ENCODE results near the gene TRABD2B.

The TRABD2B gene

GRCh38 chr1:47783638-47784496, 213.3 kb downstream of the TRABD2B start:
- Histone ChIP-seq H3K9ac (no peak overlapping the region), H3K4me3 (no peak overlapping the region), H3K4me2 (no peak overlapping the region), H3K9me3 (replicated peaks in 1 of 11) (no peaks in the 10 kb centered on the region), H3K4me1 (no peaks in the 10 kb centered on the region), H4K20me1 (no peaks in the 10 kb centered on the region), H3K36me3 (no peaks in the 10 kb centered on the region), H3K27ac (no peak overlapping the region), H3K27me3 (no peaks in the 10 kb centered on the region)
- no peak for TF ChIP-seq Cebpa-rat (IDR thresholded peaks at IDR 0.05)

- H3K4me1 ChIP-seq = no peaks in the 10 kb centered on the region
- no peak overlapping the region for H3K27ac ChIP-seq
- TF ChIP-seq Cebpa-rat (IDR thresholded peaks at IDR 0.05) = no peak
- no peaks in the 10 kb centered on the region for H3K36me3 ChIP-seq
- no peak overlapping the region for H3K4me3 ChIP-seq
- no peaks in the 10 kb centered on the region for H3K27me3 ChIP-seq
- H3K9me3 ChIP-seq (replicated peaks in 1 of 11) = no peaks in the 10 kb centered on the region
- H4K20me1 ChIP-seq = no peaks in the 10 kb centered on the region
- H3K4me2 ChIP-seq = no peak overlapping the region
- no peak overlapping the region for H3K9ac ChIP-seq
Observed at GRCh38 chr1:47782414-47783166, 214.6 kb downstream of the TRABD2B start.

GRCh38 chr1:47781171-47781959, 215.8 kb downstream of the TRABD2B start:
- Histone ChIP-seq H3K4me2 (no peak overlapping the region), H3K27me3 (no peaks in the 10 kb centered on the region), H3K9me3 (replicated peaks in 1 of 11) (no peaks in the 10 kb centered on the region), H3K4me3 (no peak overlapping the region), H3K27ac (no peak overlapping the region), H3K4me1 (peaks cover 0 to 10% (median 8%) of the 10 kb centered on the region in 10 experiments; a peak in 13 of 20 replicates), H3K9ac (no peak overlapping the region), H3K36me3 (no peaks in the 10 kb centered on the region), H4K20me1 (no peaks in the 10 kb centered on the region)
- no peak; a peak in 1 of 22 replicates for TF ChIP-seq Cebpa-rat (IDR thresholded peaks at IDR 0.05)

- H3K9ac ChIP-seq = no peak overlapping the region
- H3K27me3 ChIP-seq = no peaks in the 10 kb centered on the region
- peaks cover 0 to 13% (median 9%) of the 10 kb centered on the region in 10 experiments; a peak in 13 of 20 replicates for H3K4me1 ChIP-seq
- no peak overlapping the region for H3K4me2 ChIP-seq
- H3K9me3 ChIP-seq (replicated peaks in 1 of 11) = no peaks in the 10 kb centered on the region
- H4K20me1 ChIP-seq = no peaks in the 10 kb centered on the region
- no peak overlapping the region for H3K27ac ChIP-seq
- no peak overlapping the region for H3K4me3 ChIP-seq
- no peaks in the 10 kb centered on the region for H3K36me3 ChIP-seq
- no peak for TF ChIP-seq Cebpa-rat (IDR thresholded peaks at IDR 0.05)
Observed at GRCh38 chr1:47780469-47780995, 216.7 kb downstream of the TRABD2B start.

- Histone ChIP-seq H3K9me3 (replicated peaks in 1 of 11) (no peaks in the 10 kb centered on the region), H4K20me1 (no peaks in the 10 kb centered on the region), H3K4me1 (peaks cover 0 to 13% (median 9%) of the 10 kb centered on the region in 10 experiments; a peak in 13 of 20 replicates), H3K36me3 (no peaks in the 10 kb centered on the region), H3K9ac (no peak overlapping the region), H3K4me3 (no peak overlapping the region), H3K27me3 (no peaks in the 10 kb centered on the region), H3K27ac (no peak overlapping the region), H3K4me2 (no peak overlapping the region)
- TF ChIP-seq Cebpa-rat (IDR thresholded peaks at IDR 0.05) = no peak
Observed at GRCh38 chr1:47779613-47780012, 217.6 kb downstream of the TRABD2B start.

- Histone ChIP-seq H3K36me3 (no peaks in the 10 kb centered on the region), H4K20me1 (no peaks in the 10 kb centered on the region), H3K4me1 (peaks cover 0 to 13% (median 9%) of the 10 kb centered on the region in 10 experiments; a peak in 13 of 20 replicates), H3K9me3 (replicated peaks in 1 of 11) (peaks cover 0 to 7% (median 0%) of the 10 kb centered on the region in 11 experiments; a peak in 4 of 22 replicates), H3K4me2 (no peak overlapping the region), H3K27me3 (no peaks in the 10 kb centered on the region), H3K9ac (no peak overlapping the region), H3K27ac (no peak overlapping the region), H3K4me3 (no peak overlapping the region)
- no peak for TF ChIP-seq Cebpa-rat (IDR thresholded peaks at IDR 0.05)
Observed at GRCh38 chr1:47778280-47778679, 218.9 kb downstream of the TRABD2B start.

GRCh38 chr1:47777322-47777721, 219.9 kb downstream of the TRABD2B start:
- Histone ChIP-seq H3K27me3 (no peaks in the 10 kb centered on the region), H3K4me1 (peaks cover 0 to 13% (median 9%) of the 10 kb centered on the region in 10 experiments; a peak in 13 of 20 replicates), H3K9ac (no peak overlapping the region), H3K36me3 (no peaks in the 10 kb centered on the region), H3K4me2 (peak overlapping the region in 5 of 11 experiments; percentile 10 to 54 (median 49); a peak in 5 of 22 replicates), H3K27ac (no peak overlapping the region), H3K4me3 (no peak overlapping the region), H3K9me3 (replicated peaks in 1 of 11) (peaks cover 0 to 11% (median 0%) of the 10 kb centered on the region in 11 experiments; a peak in 4 of 22 replicates), H4K20me1 (no peaks in the 10 kb centered on the region)
- TF ChIP-seq Cebpa-rat (IDR thresholded peaks at IDR 0.05) = no peak

- Histone ChIP-seq H3K27ac (no peak overlapping the region), H3K9ac (peak overlapping the region in 2 of 11 experiments; percentile 10 to 18; a peak in 2 of 22 replicates), H3K36me3 (no peaks in the 10 kb centered on the region), H3K4me3 (no peak overlapping the region), H3K4me1 (peaks cover 0 to 13% (median 9%) of the 10 kb centered on the region in 10 experiments; a peak in 13 of 20 replicates), H3K4me2 (peak overlapping the region in 8 of 11 experiments; percentile 10 to 54 (median 40); a peak in 13 of 22 replicates), H3K27me3 (no peaks in the 10 kb centered on the region), H4K20me1 (no peaks in the 10 kb centered on the region), H3K9me3 (replicated peaks in 1 of 11) (peaks cover 0 to 11% (median 0%) of the 10 kb centered on the region in 11 experiments; a peak in 4 of 22 replicates)
- TF ChIP-seq Cebpa-rat (IDR thresholded peaks at IDR 0.05) = no peak
Observed at GRCh38 chr1:47776667-47777131, 220.5 kb downstream of the TRABD2B start.
